Fibroblast of upper back skin (primary cell): ENCODE measurements around the gene ZNF416.

ENCODE experiments used
- DNase-seq: peaks from one replicate; pipeline ENCODE4 v3.0.0-alpha.2; 2013

The ZNF416 gene

DNA sequence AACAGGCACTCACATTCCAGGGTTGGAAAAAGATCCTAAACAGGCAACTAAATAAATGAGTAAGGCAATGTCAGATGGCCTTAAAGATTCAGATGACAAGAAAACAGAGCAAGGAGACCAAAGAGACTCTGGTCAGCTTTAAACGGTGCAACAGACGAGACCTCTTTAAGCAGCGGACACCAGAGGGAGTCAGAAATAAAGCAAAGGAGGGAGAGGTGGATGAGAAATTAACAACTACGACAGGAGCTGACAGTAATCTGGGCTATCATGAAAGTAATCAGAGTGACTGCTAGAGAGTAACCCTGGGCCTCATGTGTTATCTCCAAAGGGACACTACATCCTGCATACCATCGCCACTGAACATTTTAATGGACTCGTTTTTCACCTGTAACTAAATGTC is 20.2 kb downstream of the ZNF416 start:
- DNase-seq: peak; percentile 12

GRCh38 chr19:57557659-57558058 is 21.1 kb downstream of the ZNF416 start:
- no peak for DNase-seq

GRCh38 chr19:57552432-57552831 is 26.3 kb downstream of the ZNF416 start:
- DNase-seq: no peak

- no peak for DNase-seq
Measured at GRCh38 chr19:57546513-57546912, 32.2 kb downstream of the ZNF416 start.

- no peak for DNase-seq
Measured at GRCh38 chr19:57537953-57538547, 40.7 kb downstream of the ZNF416 start.

DNA sequence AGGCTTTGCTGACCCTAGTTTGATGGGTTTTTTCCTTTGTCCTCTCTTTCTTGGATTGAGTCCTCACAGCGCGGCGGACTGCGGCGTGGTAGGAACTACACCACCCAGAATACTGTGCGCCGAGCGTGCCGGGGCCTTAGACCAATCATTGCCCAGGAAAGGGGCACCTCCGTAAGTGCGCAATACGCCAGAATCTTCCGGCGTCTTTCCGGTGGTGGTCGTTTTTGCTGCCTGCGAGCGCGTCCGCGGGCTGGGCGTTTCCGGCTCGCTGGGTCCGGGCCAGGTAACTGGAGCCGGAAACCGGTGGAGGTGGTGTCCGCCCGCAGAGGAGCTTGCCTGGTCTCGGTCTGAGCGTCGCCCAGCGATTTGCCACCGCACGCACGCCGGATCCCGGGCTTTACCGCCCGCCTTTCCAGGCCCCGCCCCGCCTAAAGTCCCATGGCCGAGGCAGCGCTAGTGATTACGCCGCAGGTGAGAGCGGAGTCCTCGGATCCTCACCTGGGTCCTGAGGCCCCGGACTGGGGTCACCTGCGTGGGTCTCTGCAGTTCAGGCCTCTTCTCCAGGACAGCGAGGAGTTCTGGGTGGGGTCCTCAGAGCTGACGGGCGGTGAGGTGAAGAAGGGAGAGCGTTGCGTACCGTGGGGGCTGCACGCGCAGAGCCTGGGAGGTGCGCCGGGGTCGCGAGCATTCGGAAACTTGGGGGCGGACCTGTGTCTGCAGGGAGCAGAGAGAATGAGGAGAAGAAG is 51.4 kb downstream of the ZNF416 start, which contains the start of gene ZNF549:
ZNF549 (plus strand) TSS at position 221 of the 746 bp plus-strand sequence; CDS start at position 439, 218 bp downstream.
- peak; percentile 93 for DNase-seq
